SU-DHL-6 (cell line): ENCODE measurements around the gene ZDHHC7.

ENCODE experiments used
- H2AFZ ChIP-seq: fragments of 200-600 bp; sonication (generic); 2 replicates; pipeline ENCODE4 v1.6.1; 2014; ENCODE audit warnings: low read depth, mild to moderate bottlenecking, moderate library complexity, mixed read lengths, antibody characterized with exemption, low read length; ENCODE audit not compliant: severe bottlenecking
- H3F3A ChIP-seq: fragments of 200-600 bp; shearing (Covaris generic); 2 replicates; pipeline ENCODE4 v1.6.0; 2016; ENCODE audit warnings: antibody characterized with exemption, mild to moderate bottlenecking; ENCODE audit not compliant: insufficient read depth
- H3K27ac ChIP-seq: fragments of 200-600 bp; sonication (generic); 2 replicates; pipeline ENCODE4 v1.5.1; 2016; ENCODE audit warnings: low read depth, mild to moderate bottlenecking, low read length, moderate library complexity, mixed read lengths
- H3K27me3 ChIP-seq: fragments of 200-600 bp; sonication (generic), shearing (Covaris generic); 2 replicates; pipeline ENCODE4 v1.6.0; 2014; ENCODE audit warnings: mild to moderate bottlenecking, low read length
- H3K36me3 ChIP-seq: fragments of 200-600 bp; sonication (generic); 2 replicates; pipeline ENCODE4 v1.6.1; 2014; ENCODE audit warnings: mild to moderate bottlenecking, low read length, mixed read lengths
- H3K4me2 ChIP-seq: fragments of 300-600, 200-600 bp; shearing (Covaris generic), sonication (generic); 2 replicates; pipeline ENCODE4 v1.6.0; 2014; ENCODE audit warnings: low read length, low read depth, mild to moderate bottlenecking; ENCODE audit not compliant: poor library complexity, severe bottlenecking
- H3K4me3 ChIP-seq: fragments of 200-600 bp; sonication (generic); 2 replicates; pipeline ENCODE4 v1.5.1; 2014; ENCODE audit warnings: antibody characterized with exemption, low read length, mild to moderate bottlenecking, mixed read lengths; ENCODE audit not compliant: insufficient read depth, poor library complexity, severe bottlenecking
- H3K79me2 ChIP-seq: fragments of 200-600 bp; sonication (generic); 2 replicates; pipeline ENCODE4 v1.6.1; 2014; ENCODE audit warnings: mild to moderate bottlenecking, low read length, moderate library complexity; ENCODE audit not compliant: insufficient read depth
- H3K9ac ChIP-seq: fragments of 200-600 bp; sonication (generic); 2 replicates; pipeline ENCODE4 v1.7.0; 2014; ENCODE audit warnings: mild to moderate bottlenecking, low read length
- H3K9me2 ChIP-seq: fragments of 200-600 bp; sonication (generic); replicated peaks from 2 replicates; pipeline ENCODE4 v1.6.1; 2014; ENCODE audit warnings: low read length; ENCODE audit not compliant: insufficient read depth
- H3K9me3 ChIP-seq: fragments of 200-600 bp; sonication (generic); 2 replicates; pipeline ENCODE4 v1.6.1; 2014; ENCODE audit warnings: low read length, mixed read lengths; ENCODE audit not compliant: insufficient read depth
- H4K20me1 ChIP-seq: fragments of 200-600 bp; sonication (generic); 2 replicates; pipeline ENCODE4 v1.6.1; 2014; ENCODE audit warnings: low read depth, mild to moderate bottlenecking, antibody characterized with exemption, low read length, moderate library complexity, mixed read lengths
- EZH2phosphoT487 ChIP-seq: fragments of 200-600 bp; sonication (generic), shearing (Covaris generic); conservative IDR thresholded peaks from 2 replicates; pipeline ENCODE4 v1.6.1; 2018; ENCODE audit warnings: mild to moderate bottlenecking, antibody characterized with exemption, low read length, moderate library complexity, mixed read lengths
- TF ChIP-seq, protein P1 (sequence below): fragments of 200-600 bp; sonication (generic); IDR thresholded peaks from one replicate; pipeline ENCODE4 v1.5.1; 2017; ENCODE audit warnings: antibody characterized with exemption, mild to moderate bottlenecking, low read length, moderate library complexity; ENCODE audit not compliant: insufficient read depth, poor library complexity, severe bottlenecking

The ZDHHC7 gene

DNA sequence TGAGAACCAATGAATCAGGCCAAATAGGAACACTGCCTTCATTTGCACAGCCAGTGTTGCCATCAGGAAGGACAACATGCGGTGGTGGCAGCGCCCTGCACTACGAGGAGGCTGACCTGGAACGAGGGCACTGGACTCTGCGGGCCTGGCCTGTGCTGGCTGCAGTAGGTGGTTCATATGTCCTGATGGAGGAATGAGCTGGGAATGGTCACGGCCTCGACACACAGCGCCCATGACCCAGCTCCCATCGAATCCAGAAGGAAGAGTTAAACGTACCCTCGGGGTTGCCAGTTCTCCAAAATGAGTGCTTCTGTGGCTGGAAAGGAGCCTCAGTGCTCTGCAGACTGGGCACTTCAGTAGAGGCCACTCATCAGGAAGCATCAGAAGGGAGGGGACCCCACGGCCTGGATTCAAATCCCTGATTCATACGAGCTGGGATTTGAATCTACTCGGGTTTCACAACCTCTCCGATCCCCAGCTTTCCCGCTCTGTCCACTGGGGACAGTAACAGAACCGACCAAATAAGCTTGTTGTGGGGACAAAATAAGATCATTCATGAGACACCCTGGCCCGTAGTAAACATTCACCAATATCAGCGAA, 85.5 kb downstream of the ZDHHC7 start:
- no peak for TF ChIP-seq EZH2phosphoT487
- TF ChIP-seq, protein P1, sequence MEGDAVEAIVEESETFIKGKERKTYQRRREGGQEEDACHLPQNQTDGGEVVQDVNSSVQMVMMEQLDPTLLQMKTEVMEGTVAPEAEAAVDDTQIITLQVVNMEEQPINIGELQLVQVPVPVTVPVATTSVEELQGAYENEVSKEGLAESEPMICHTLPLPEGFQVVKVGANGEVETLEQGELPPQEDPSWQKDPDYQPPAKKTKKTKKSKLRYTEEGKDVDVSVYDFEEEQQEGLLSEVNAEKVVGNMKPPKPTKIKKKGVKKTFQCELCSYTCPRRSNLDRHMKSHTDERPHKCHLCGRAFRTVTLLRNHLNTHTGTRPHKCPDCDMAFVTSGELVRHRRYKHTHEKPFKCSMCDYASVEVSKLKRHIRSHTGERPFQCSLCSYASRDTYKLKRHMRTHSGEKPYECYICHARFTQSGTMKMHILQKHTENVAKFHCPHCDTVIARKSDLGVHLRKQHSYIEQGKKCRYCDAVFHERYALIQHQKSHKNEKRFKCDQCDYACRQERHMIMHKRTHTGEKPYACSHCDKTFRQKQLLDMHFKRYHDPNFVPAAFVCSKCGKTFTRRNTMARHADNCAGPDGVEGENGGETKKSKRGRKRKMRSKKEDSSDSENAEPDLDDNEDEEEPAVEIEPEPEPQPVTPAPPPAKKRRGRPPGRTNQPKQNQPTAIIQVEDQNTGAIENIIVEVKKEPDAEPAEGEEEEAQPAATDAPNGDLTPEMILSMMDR = no peak
- H3F3A ChIP-seq = no peaks in the 10 kb centered on the region
- no peak overlapping the region for H3K9ac ChIP-seq
- no peaks in the 10 kb centered on the region for H3K9me2 ChIP-seq
- H3K9me3 ChIP-seq = no peaks in the 10 kb centered on the region
- no peaks in the 10 kb centered on the region for H4K20me1 ChIP-seq
- no peak overlapping the region for H3K27ac ChIP-seq
- H3K4me3 ChIP-seq = no peak overlapping the region
- no peaks in the 10 kb centered on the region for H3K36me3 ChIP-seq
- no peak overlapping the region for H3K4me2 ChIP-seq
- H2AFZ ChIP-seq = no peak overlapping the region
- H3K27me3 ChIP-seq = no peaks in the 10 kb centered on the region
- H3K79me2 ChIP-seq = no peaks in the 10 kb centered on the region

DNA sequence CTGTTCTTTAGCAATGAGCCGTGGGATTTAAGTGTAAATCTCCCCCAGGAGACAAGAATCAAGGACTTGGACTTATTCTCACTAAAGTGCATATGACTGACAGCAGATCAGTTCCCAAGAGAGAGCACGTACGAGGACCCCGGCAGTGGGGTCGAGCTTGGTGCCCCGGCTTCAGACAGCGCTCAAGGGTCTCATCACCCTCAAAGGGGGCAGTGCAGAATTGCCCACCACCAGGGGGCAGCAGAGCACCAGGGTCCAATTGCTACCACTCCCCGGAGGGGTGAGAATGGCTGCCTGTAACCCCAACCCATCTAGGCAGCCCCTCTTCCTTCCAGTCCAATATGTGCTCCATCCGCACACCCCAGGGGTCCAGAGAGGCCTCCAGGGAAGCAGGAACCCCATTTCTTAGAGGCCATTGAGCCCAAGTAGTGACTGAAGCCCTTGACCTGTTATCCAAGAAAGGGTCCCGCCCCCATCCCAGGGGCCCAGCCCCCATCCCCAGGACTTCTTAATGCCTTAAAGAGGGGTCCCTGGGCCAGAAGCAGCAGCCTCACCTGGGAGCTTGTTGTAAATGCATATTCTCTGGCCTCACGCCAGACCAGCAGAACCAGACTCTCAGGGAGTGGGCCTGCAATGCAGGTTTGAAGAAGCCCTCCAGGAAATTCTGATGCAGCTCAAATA, 86.1 kb downstream of the ZDHHC7 start:
- Histone ChIP-seq H3K27ac (no peak overlapping the region), H2AFZ (no peak overlapping the region), H3K36me3 (no peaks in the 10 kb centered on the region), H3K9me3 (no peaks in the 10 kb centered on the region), H3K27me3 (no peaks in the 10 kb centered on the region), H3K79me2 (no peaks in the 10 kb centered on the region), H3K4me3 (no peak overlapping the region), H4K20me1 (no peaks in the 10 kb centered on the region), H3K9me2 (no peaks in the 10 kb centered on the region), H3F3A (no peaks in the 10 kb centered on the region), H3K4me2 (no peak overlapping the region), H3K9ac (no peak overlapping the region)
- no peak for TF ChIP-seq EZH2phosphoT487
- TF ChIP-seq, protein P1 = peak; percentile 73

DNA sequence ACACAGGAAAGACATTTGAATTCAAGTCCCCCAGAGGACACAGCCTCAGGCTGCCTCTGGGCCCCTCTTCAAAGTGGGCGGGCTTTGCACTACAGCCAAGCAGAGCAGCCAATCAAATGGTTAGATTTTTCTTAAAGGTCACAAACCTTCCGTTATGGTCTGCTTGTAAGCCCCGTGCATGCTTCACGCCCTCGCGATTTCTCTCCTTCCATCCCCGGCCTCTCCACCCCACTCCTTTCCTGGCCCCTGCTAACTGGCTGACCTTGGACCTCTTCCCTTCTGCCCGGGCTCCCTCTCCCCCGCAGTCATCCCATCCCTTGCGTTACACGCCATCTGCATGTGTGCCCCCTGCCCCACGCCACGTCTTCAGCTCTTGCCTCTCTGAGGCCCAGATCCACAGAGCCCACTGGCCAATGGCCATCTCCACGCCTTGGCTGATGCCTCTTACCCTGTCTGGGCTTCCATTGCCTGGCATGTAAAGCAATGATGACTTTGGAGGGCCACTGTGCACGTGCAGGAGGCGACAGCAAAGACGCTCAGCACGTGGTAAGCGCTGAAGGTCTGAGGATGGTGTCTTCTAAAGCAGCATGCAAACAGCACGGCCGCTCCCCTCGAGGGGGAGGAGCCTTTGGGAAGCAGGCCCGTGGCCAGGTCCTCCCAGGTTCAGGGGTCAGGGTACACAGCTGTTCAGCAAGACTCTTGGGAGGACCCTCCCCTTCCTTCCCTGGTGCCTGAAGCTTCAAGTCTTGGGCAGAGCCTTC, 86.8 kb downstream of the ZDHHC7 start:
- Histone ChIP-seq H3K36me3 (no peaks in the 10 kb centered on the region), H3K79me2 (no peaks in the 10 kb centered on the region), H3K27ac (no peak overlapping the region), H2AFZ (no peak overlapping the region), H3K27me3 (no peaks in the 10 kb centered on the region), H3K4me3 (no peak overlapping the region), H3K9me3 (no peaks in the 10 kb centered on the region), H4K20me1 (no peaks in the 10 kb centered on the region), H3K9ac (no peak overlapping the region), H3K4me2 (no peak overlapping the region), H3K9me2 (no peaks in the 10 kb centered on the region), H3F3A (no peaks in the 10 kb centered on the region)
- TF ChIP-seq, protein P1 = no peak
- TF ChIP-seq EZH2phosphoT487 = no peak
